GM23338 (cell line): Measurements from ENCODE around the gene CCR4. TPM values are rescaled to one million over a fixed set of nuclear protein-coding genes. Genes with fewer than 3 reads are reported as not detected.

Experiments
- ATAC-seq: fragments of 200-7000 bp; cut with Tn5 transposase; 3 replicates; pipeline ENCODE4 v1.9.1; 2020
- DNase-seq: peaks from one replicate; pipeline ENCODE4 v3.0.0-alpha.2; 2015; ENCODE audit warnings: low spot score
- H2AFZ ChIP-seq: fragments of 200-600 bp; sonication (generic); 2 replicates; pipeline ENCODE4 v1.8.0; 2016; ENCODE audit warnings: antibody characterized with exemption, mild to moderate bottlenecking, moderate library complexity
- H3F3A ChIP-seq: fragments of 200-600 bp; sonication (generic); replicated peaks from 2 replicates; pipeline ENCODE4 v1.8.0; 2017; ENCODE audit warnings: antibody characterized with exemption, mixed run types, low read depth
- H3K27ac ChIP-seq: fragments of 200-600 bp; sonication (generic); 2 replicates; pipeline ENCODE4 v1.6.1; 2016; ENCODE audit warnings: low read depth
- H3K27me3 ChIP-seq: fragments of 200-600 bp; sonication (generic); 2 replicates; pipeline ENCODE4 v1.8.0; 2016; ENCODE audit warnings: mild to moderate bottlenecking, mixed run types, moderate library complexity; ENCODE audit not compliant: insufficient read depth
- H3K36me3 ChIP-seq: fragments of 200-600 bp; sonication (generic); 2 replicates; pipeline ENCODE4 v1.8.0; 2016; ENCODE audit warnings: mild to moderate bottlenecking; ENCODE audit not compliant: insufficient read depth
- H3K4me1 ChIP-seq: fragments of 200-600 bp; sonication (generic); 2 replicates; pipeline ENCODE4 v1.8.0; 2016; ENCODE audit warnings: mild to moderate bottlenecking, moderate library complexity; ENCODE audit not compliant: insufficient read depth
- H3K4me2 ChIP-seq: fragments of 200-600 bp; sonication (generic); 2 replicates; pipeline ENCODE4 v1.7.1; 2017; ENCODE audit warnings: mixed run types
- H3K4me3 ChIP-seq: fragments of 200-600 bp; sonication (generic); 2 replicates; pipeline ENCODE4 v1.6.1; 2016; ENCODE audit warnings: mixed run types
- H3K79me2 ChIP-seq: fragments of 200-600 bp; sonication (generic); replicated peaks from 2 replicates; pipeline ENCODE4 v1.8.0; 2017; ENCODE audit warnings: mild to moderate bottlenecking; ENCODE audit not compliant: insufficient read depth
- H3K9me2 ChIP-seq: fragments of 200-600 bp; sonication (generic); 2 replicates; pipeline ENCODE4 v1.8.0; 2017; ENCODE audit not compliant: insufficient read depth
- H4K20me1 ChIP-seq: fragments of 200-600 bp; sonication (generic); replicated peaks from 2 replicates; pipeline ENCODE4 v1.8.0; 2017; ENCODE audit warnings: mild to moderate bottlenecking; ENCODE audit not compliant: insufficient read depth
- H3K27ac Mint-ChIP-seq: 2 replicates; pipeline ENCODE4 v1.8.0; 2020; ENCODE audit warnings: inconsistent platforms, mild to moderate bottlenecking, moderate library complexity, mixed read lengths
- H3K27me3 Mint-ChIP-seq: 3 replicates; pipeline ENCODE4 v1.8.0; 2022; ENCODE audit warnings: low read depth, mild to moderate bottlenecking, moderate library complexity, mixed read lengths, inconsistent platforms; ENCODE audit not compliant: insufficient read depth, poor library complexity
- H3K36me3 Mint-ChIP-seq: 3 replicates; pipeline ENCODE4 v1.8.0; 2021; ENCODE audit warnings: low read depth, mild to moderate bottlenecking, inconsistent platforms, moderate library complexity, mixed read lengths
- H3K4me1 Mint-ChIP-seq: 3 replicates; pipeline ENCODE4 v1.8.0; 2020; ENCODE audit warnings: mild to moderate bottlenecking, inconsistent platforms, mixed read lengths
- H3K4me3 Mint-ChIP-seq: 3 replicates; pipeline ENCODE4 v1.8.0; 2021; ENCODE audit warnings: moderate library complexity, mild to moderate bottlenecking, inconsistent platforms, mixed read lengths
- H3K9me3 Mint-ChIP-seq: 3 replicates; pipeline ENCODE4 v1.8.0; 2020; ENCODE audit warnings: moderate library complexity, mild to moderate bottlenecking, inconsistent platforms, mixed read lengths
- EZH2 ChIP-seq: fragments of 200-600 bp; sonication (generic); IDR thresholded peaks from one replicate; pipeline ENCODE4 v1.8.0; 2017; ENCODE audit warnings: antibody characterized with exemption, mild to moderate bottlenecking, low read depth; ENCODE audit not compliant: unreplicated experiment
- JUNB ChIP-seq: IDR thresholded peaks from one replicate; pipeline ENCODE4 v1.6.1; 2016; ENCODE audit warnings: antibody characterized with exemption; ENCODE audit not compliant: unreplicated experiment
- POLR2AphosphoS5 ChIP-seq: IDR thresholded peaks from 2 replicates; pipeline ENCODE4 v1.6.1; 2016; ENCODE audit warnings: antibody characterized with exemption, low read depth
- ZNF331 ChIP-seq: fragments of 250-450 bp; sonication (Bioruptor Pico); IDR thresholded peaks from 2 replicates; pipeline ENCODE4 v1.5.0; 2020; ENCODE audit warnings: low read depth, mild to moderate bottlenecking, moderate library complexity
- polyA plus RNA-seq: library from polyadenylated mRNA; unstranded; fragments of >200 nt; fragmentation: Nextera tagmentation; extraction: Ambion mirVana; gene quantifications from 2 replicates; pipeline ENCODE4 v1.2.1, GENCODE V29; 2016
- total RNA-seq: library from RNA; depleted of rRNA; stranded (reverse); fragments of >200 nt; shearing (Covaris generic); gene quantifications from 2 replicates; pipeline ENCODE4 v1.2.3, GENCODE V29; 2014
- TF ChIP-seq, protein P1 (sequence below), 2 experiments: fragments of 200-600 bp in 1 of 2; sonication (generic) in 1 of 2; conservative IDR thresholded peaks; 2 replicates each; pipeline versions ENCODE4 v1.5.1 to v1.6.1; 2016 to 2017; ENCODE audit warnings: antibody characterized with exemption in 2 of 2, low read depth in 2 of 2, mild to moderate bottlenecking in 2 of 2, moderate library complexity in 1 of 2
- TF ChIP-seq, protein P2 (sequence below): IDR thresholded peaks from one replicate; pipeline ENCODE4 v1.6.1; 2018; ENCODE audit warnings: antibody characterized with exemption; ENCODE audit not compliant: unreplicated experiment

The CCR4 gene
- total and polyA plus RNA-seq, 2 experiments from 2014 or later, result 0.10 to 0.35 TPM

DNA sequence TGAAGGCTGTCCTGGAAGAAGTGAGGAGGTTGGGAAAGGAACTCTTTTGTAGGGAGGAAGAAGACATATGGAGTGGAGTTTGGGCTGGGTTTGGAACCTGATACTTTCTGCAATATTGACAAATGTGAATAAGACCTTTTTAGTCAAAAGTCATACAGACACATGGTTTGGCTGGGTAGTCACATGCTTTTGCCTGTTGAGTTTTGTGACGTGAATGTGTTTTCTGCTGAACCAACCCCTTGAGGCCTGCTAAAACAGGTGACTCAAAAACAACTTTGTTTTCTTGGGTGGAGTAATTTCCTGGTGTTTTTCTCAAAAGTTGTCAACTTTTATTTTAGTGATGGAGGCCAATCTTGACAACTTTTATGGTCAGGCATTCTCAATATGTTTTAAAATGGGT lies 39.4 kb upstream of the CCR4 start (continued):
- TF ChIP-seq, protein P1, sequence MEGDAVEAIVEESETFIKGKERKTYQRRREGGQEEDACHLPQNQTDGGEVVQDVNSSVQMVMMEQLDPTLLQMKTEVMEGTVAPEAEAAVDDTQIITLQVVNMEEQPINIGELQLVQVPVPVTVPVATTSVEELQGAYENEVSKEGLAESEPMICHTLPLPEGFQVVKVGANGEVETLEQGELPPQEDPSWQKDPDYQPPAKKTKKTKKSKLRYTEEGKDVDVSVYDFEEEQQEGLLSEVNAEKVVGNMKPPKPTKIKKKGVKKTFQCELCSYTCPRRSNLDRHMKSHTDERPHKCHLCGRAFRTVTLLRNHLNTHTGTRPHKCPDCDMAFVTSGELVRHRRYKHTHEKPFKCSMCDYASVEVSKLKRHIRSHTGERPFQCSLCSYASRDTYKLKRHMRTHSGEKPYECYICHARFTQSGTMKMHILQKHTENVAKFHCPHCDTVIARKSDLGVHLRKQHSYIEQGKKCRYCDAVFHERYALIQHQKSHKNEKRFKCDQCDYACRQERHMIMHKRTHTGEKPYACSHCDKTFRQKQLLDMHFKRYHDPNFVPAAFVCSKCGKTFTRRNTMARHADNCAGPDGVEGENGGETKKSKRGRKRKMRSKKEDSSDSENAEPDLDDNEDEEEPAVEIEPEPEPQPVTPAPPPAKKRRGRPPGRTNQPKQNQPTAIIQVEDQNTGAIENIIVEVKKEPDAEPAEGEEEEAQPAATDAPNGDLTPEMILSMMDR (conservative IDR thresholded peaks at IDR 0.05; ENCODE audit: low read depth in 2 of 2), result no peak
- TF ChIP-seq JUNB, result no peak
- TF ChIP-seq, protein P2, sequence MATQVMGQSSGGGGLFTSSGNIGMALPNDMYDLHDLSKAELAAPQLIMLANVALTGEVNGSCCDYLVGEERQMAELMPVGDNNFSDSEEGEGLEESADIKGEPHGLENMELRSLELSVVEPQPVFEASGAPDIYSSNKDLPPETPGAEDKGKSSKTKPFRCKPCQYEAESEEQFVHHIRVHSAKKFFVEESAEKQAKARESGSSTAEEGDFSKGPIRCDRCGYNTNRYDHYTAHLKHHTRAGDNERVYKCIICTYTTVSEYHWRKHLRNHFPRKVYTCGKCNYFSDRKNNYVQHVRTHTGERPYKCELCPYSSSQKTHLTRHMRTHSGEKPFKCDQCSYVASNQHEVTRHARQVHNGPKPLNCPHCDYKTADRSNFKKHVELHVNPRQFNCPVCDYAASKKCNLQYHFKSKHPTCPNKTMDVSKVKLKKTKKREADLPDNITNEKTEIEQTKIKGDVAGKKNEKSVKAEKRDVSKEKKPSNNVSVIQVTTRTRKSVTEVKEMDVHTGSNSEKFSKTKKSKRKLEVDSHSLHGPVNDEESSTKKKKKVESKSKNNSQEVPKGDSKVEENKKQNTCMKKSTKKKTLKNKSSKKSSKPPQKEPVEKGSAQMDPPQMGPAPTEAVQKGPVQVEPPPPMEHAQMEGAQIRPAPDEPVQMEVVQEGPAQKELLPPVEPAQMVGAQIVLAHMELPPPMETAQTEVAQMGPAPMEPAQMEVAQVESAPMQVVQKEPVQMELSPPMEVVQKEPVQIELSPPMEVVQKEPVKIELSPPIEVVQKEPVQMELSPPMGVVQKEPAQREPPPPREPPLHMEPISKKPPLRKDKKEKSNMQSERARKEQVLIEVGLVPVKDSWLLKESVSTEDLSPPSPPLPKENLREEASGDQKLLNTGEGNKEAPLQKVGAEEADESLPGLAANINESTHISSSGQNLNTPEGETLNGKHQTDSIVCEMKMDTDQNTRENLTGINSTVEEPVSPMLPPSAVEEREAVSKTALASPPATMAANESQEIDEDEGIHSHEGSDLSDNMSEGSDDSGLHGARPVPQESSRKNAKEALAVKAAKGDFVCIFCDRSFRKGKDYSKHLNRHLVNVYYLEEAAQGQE, result no peak
- no peak for TF ChIP-seq POLR2AphosphoS5
- no peak for TF ChIP-seq ZNF331 (CRISPR knock-in tag)
- no peak for TF ChIP-seq EZH2

DNA sequence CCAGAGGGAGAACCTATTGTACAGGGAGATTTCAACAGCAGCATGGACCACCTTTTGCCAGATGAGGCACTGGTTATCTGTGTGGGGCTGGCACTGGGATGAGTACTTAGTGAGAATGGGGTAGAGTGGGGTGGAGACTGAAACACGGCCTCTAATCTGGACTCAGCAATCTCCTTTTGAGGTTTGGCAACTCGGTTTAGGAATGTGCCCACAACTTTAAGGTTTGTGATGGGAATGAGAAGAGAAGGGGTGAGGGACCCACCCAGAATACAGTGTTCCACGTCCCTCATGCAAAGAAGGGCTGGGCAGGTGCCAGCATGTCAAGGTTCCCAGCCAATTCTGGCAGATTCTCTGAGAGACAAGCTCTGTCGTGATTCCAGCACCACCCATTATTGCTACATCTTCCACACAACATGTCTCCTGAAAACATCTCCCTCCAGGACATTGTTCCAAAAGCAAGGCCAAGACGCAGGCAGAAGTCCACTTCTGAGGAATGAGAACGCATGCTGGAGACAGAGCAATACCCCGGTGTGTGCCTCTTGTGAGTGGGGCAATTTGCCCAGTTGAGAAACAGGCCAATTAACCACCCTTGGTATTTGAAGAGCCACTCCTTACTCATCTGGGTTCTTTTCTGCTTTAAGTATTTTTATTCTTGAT lies 37.5 kb upstream of the CCR4 start:
- H3K79me2 ChIP-seq, result no peaks in the 10 kb centered on the region
- no peak overlapping the region for H3K4me3 ChIP-seq
- H3K36me3 ChIP-seq, result no peaks in the 10 kb centered on the region
- no peak overlapping the region for H3K4me2 ChIP-seq
- ATAC-seq (no peak; the same call in 1 of the 3 replicates), DNase-seq (no peak)
- Mint-ChIP-seq H3K4me1 (no peaks in the 10 kb centered on the region), H3K36me3 (peaks cover 13% of the 10 kb centered on the region), H3K27ac (no peak overlapping the region), H3K27me3 (peaks cover 6% of the 10 kb centered on the region), H3K9me3 (peaks cover 25% of the 10 kb centered on the region), H3K4me3 (no peak overlapping the region)
- no peaks in the 10 kb centered on the region for H4K20me1 ChIP-seq
- no peaks in the 10 kb centered on the region for H3K27me3 ChIP-seq
- H3K4me1 ChIP-seq, result no peaks in the 10 kb centered on the region
- peak overlapping the region; percentile 63; the same call in 1 of the 2 replicates for H2AFZ ChIP-seq
- no peaks in the 10 kb centered on the region for H3K9me2 ChIP-seq
- H3K27ac ChIP-seq, result no peak overlapping the region
- 0 out of 2 replicates have a peak, but pooled peaks cover 3% of the 10 kb centered on the region for H3F3A ChIP-seq
- TF ChIP-seq, protein P1 (conservative IDR thresholded peaks at IDR 0.05; ENCODE audit: low read depth in 2 of 2), result peak in 1 of 2 experiments; percentile 12; a peak in 1 of 4 replicates
- TF ChIP-seq, protein P2, result no peak
